Keratinocyte (primary cell): ENCODE data around the gene DYNLRB1. TPM values are rescaled to one million over a fixed set of nuclear protein-coding genes. Genes with fewer than 3 reads are reported as not detected.

Experiments used
- DNase-seq: peaks from one replicate; pipeline ENCODE4 v3.0.0-alpha.2; 2011; ENCODE audit warnings: low read depth, missing footprints, low spot score
- FAIRE-seq: peaks from 2 replicates; lab custom pipeline; 2011; peaks lifted over from hg19 to GRCh38; lab: Jason Lieb, UNC
- H2AFZ ChIP-seq: 2 replicates; pipeline ENCODE4 v1.6.0; 2012; ENCODE audit warnings: low read length, control low read depth, inconsistent platforms; ENCODE audit not compliant: control insufficient read depth
- H3K27ac ChIP-seq: 2 replicates; pipeline ENCODE4 v1.5.1; 2011; ENCODE audit warnings: low read length; ENCODE audit not compliant: control insufficient read depth, insufficient read depth
- H3K27me3 ChIP-seq: 3 replicates; pipeline ENCODE4 v1.6.0; 2011; ENCODE audit warnings: low read length; ENCODE audit not compliant: control insufficient read depth, insufficient read depth; ENCODE audit errors: extremely low read depth
- H3K36me3 ChIP-seq, 2 experiments: 2 replicates in 1 of 2; 3 replicates in 1 of 2; pipeline ENCODE4 v1.5.1; 2011; ENCODE audit warnings: low read length in 2 of 2, mild to moderate bottlenecking in 1 of 2; ENCODE audit not compliant: control insufficient read depth in 2 of 2, insufficient read depth in 2 of 2; ENCODE audit errors: extremely low read depth in 1 of 2
- H3K4me1 ChIP-seq: 3 replicates; pipeline ENCODE4 v1.5.1; 2011; ENCODE audit warnings: low read length; ENCODE audit not compliant: control insufficient read depth, insufficient read depth; ENCODE audit errors: extremely low read depth
- H3K4me2 ChIP-seq: 3 replicates; pipeline ENCODE4 v1.6.0; 2011; ENCODE audit warnings: low read depth, low read length; ENCODE audit not compliant: control insufficient read depth, insufficient read depth; ENCODE audit errors: extremely low read depth
- H3K4me3 ChIP-seq, 3 experiments: fragments of 200-600 bp in 1 of 3; sonication (generic) in 1 of 3; 2 replicates in 2 of 3; 3 replicates in 1 of 3; pipeline ENCODE4 v1.5.1; 2011 to 2016; ENCODE audit warnings: low read length in 3 of 3, mild to moderate bottlenecking in 3 of 3, control low read depth in 2 of 3, inconsistent platforms in 1 of 3, low read depth in 1 of 3, mixed read lengths in 1 of 3, mixed run types in 1 of 3, moderate library complexity in 1 of 3; ENCODE audit not compliant: control insufficient read depth in 2 of 3, insufficient read depth in 2 of 3; ENCODE audit errors: extremely low read depth in 1 of 3
- H3K79me2 ChIP-seq: 2 replicates; pipeline ENCODE4 v1.6.0; 2012; ENCODE audit warnings: low read length; ENCODE audit not compliant: control insufficient read depth, insufficient read depth
- H3K9ac ChIP-seq: 3 replicates; pipeline ENCODE4 v1.6.0; 2011; ENCODE audit warnings: low read length; ENCODE audit not compliant: control insufficient read depth, insufficient read depth; ENCODE audit errors: extremely low read depth
- H3K9me1 ChIP-seq: 3 replicates; pipeline ENCODE4 v1.6.0; 2011; ENCODE audit warnings: low read length; ENCODE audit not compliant: control insufficient read depth, insufficient read depth; ENCODE audit errors: extremely low read depth
- H3K9me3 ChIP-seq: 2 replicates; pipeline ENCODE4 v1.5.1; 2012; ENCODE audit warnings: low read depth, low read length; ENCODE audit not compliant: control insufficient read depth
- H4K20me1 ChIP-seq: 3 replicates; pipeline ENCODE4 v1.6.0; 2011; ENCODE audit warnings: low read length; ENCODE audit not compliant: control insufficient read depth, insufficient read depth; ENCODE audit errors: extremely low read depth
- CTCF ChIP-seq, 3 experiments: IDR thresholded peaks in 1 of 3; conservative IDR thresholded peaks in 1 of 3; optimal IDR thresholded peaks in 1 of 3; 2 replicates in 2 of 3; 3 replicates in 1 of 3; pipeline versions ENCODE3 to v1.5.1; 2011; ENCODE audit warnings: low read length in 3 of 3, mild to moderate bottlenecking in 3 of 3, moderate library complexity in 2 of 3, control low read depth in 1 of 3, inconsistent platforms in 1 of 3; ENCODE audit not compliant: insufficient read depth in 2 of 3; ENCODE audit errors: extremely low read depth in 1 of 3
- EZH2 ChIP-seq: IDR thresholded peaks from one replicate; pipeline ENCODE4 v1.6.1; 2012; ENCODE audit warnings: inconsistent platforms, mild to moderate bottlenecking, low read length, moderate library complexity
- dilution Hi-C: fragments of 300-500 bp; cut with MboI; formaldehyde crosslinking; loops from one replicate; pipeline ENCODE4 v1.7.0; 2020; ENCODE audit warnings: low sequenced_read_pairs; ENCODE audit not compliant: extremely low pct_ligation_motif_present
- polyA plus RNA-seq, 5 experiments: library from polyadenylated mRNA; depleted of rRNA in 3 of 5; stranded (reverse) in 3 of 5; stranded (forward) in 1 of 5; unstranded in 1 of 5; fragments of >200 nt; gene quantifications; 1 replicate in 1 of 5; 2 replicates in 3 of 5; 3 replicates in 1 of 5; pipeline versions ENCODE4 v1.2.1 to v1.2.3, GENCODE V29; 2011 to 2012; ENCODE audit warnings: missing spikeins in 2 of 5, low read depth in 1 of 5, low replicate concordance in 1 of 5

DYNLRB1 gene
- polyA plus RNA-seq, 1 donor (not counting 4 experiments of a cell fraction or from before 2014, with no cell fraction given), result 156 TPM

DNA sequence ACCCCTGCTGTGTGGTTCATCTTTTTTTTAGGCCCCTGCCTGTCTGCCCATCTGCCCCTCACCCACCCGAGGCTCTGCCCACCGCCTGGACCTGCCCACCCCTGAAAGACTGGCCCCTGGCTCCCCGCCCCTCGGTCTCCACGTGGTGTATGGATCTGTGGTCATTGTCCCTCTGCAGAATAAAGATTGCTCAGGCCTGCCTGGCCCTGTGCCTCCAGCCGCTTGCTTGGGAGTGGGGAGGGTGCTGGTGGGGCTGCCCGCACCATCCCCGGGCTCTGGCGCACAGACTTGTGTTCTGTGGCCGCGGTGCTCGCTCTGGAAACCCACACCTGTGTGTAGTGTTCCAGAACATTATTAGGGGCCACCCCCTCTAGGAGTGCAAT lies 43.9 kb downstream of the DYNLRB1 start:
- DNase-seq (no peak), FAIRE-seq (no peak)
- Histone ChIP-seq H3K4me1 (peaks cover 6% of the 10 kb centered on the region), H3K36me3 (no peaks in the 10 kb centered on the region), H3K9ac (no peak overlapping the region), H3K9me3 (no peaks in the 10 kb centered on the region), H2AFZ (no peak overlapping the region), H3K27ac (no peak overlapping the region), H3K79me2 (no peaks in the 10 kb centered on the region), H3K27me3 (no peaks in the 10 kb centered on the region), H4K20me1 (no peaks in the 10 kb centered on the region), H3K4me2 (no peak overlapping the region), H3K9me1 (no peaks in the 10 kb centered on the region), H3K4me3 (no peak overlapping the region)
- dilution Hi-C loops, result no loop called here
- TF ChIP-seq CTCF (optimal IDR thresholded peaks at IDR 0.05 in 1 of 3, IDR thresholded peaks at IDR 0.05 in 1 of 3, conservative IDR thresholded peaks at IDR 0.05 in 1 of 3; ENCODE audit: extremely low read depth in 1 of 3, insufficient read depth in 2 of 3, low read length in 3 of 3), result no peak
- TF ChIP-seq EZH2, result no peak

GRCh38 chr20:34560614-34561013 lies 44.4 kb downstream of the DYNLRB1 start:
- H3K9me3 ChIP-seq, result no peaks in the 10 kb centered on the region
- no peaks in the 10 kb centered on the region for H3K9me1 ChIP-seq
- no peak overlapping the region for H3K4me2 ChIP-seq
- no peaks in the 10 kb centered on the region for H3K79me2 ChIP-seq
- H3K9ac ChIP-seq, result no peak overlapping the region
- H3K4me1 ChIP-seq, result peaks cover 6% of the 10 kb centered on the region
- DNase-seq (no peak), FAIRE-seq (no peak)
- H3K27ac ChIP-seq, result no peak overlapping the region
- dilution Hi-C loops, result no loop called here
- no peak overlapping the region for H2AFZ ChIP-seq
- no peaks in the 10 kb centered on the region for H3K27me3 ChIP-seq
- H3K4me3 ChIP-seq, result no peak overlapping the region
- no peaks in the 10 kb centered on the region for H4K20me1 ChIP-seq
- no peaks in the 10 kb centered on the region for H3K36me3 ChIP-seq
- TF ChIP-seq EZH2 (no peak), CTCF (optimal IDR thresholded peaks at IDR 0.05 in 1 of 3, IDR thresholded peaks at IDR 0.05 in 1 of 3, conservative IDR thresholded peaks at IDR 0.05 in 1 of 3; ENCODE audit: extremely low read depth in 1 of 3, insufficient read depth in 2 of 3, low read length in 3 of 3) (no peak)
